ENCODE data around the gene ATP6V1G2. TPM values are rescaled to one million over a fixed set of nuclear protein-coding genes. Genes with fewer than 3 reads are reported as not detected.

ATP6V1G2 gene
- total and polyA plus RNA-seq, 2 of the 4 experiments (the other 2 are of a cell fraction) = 1.4 to 6.5 TPM

GRCh38 chr6:31577579-31577966 lies 31.2 kb upstream of the ATP6V1G2 start:
- Histone ChIP-seq H3K4me2 (ENCODE audit: low read depth, low read length) (no peak overlapping the region), H4K91ac (ENCODE audit: insufficient read depth, low read depth, low read length) (no peak overlapping the region), H3K27ac (ENCODE audit: insufficient read depth, low read length) (no peak overlapping the region), H3K9me3 (ENCODE audit: control insufficient read depth, insufficient read depth, low read length) (no peaks in the 10 kb centered on the region), H3K4ac (ENCODE audit: low read depth, low read length) (no peak overlapping the region), H2AK5ac (ENCODE audit: low read depth, low read length) (no peak overlapping the region), H2AFZ (replicated peaks; ENCODE audit: low read length, poor library complexity) (no peak overlapping the region), H3K36me3 (ENCODE audit: control insufficient read depth, insufficient read depth, low read length) (no peaks in the 10 kb centered on the region), H3K9me1 (ENCODE audit: insufficient read depth, low read length) (no peaks in the 10 kb centered on the region; the same call in 1 of the 2 replicates), H2BK5ac (ENCODE audit: low read depth, low read length, poor library complexity, severe bottlenecking) (no peak overlapping the region), H3K79me1 (ENCODE audit: low read depth in 1 of 2, low read length in 2 of 2) (no peaks in the 10 kb centered on the region), H4K20me1 (ENCODE audit: insufficient read depth, low read length) (no peaks in the 10 kb centered on the region), H3K4me1 (ENCODE audit: control insufficient read depth, insufficient read depth, low read length) (peaks cover 4% of the 10 kb centered on the region; the same call in 1 of the 2 replicates), H4K8ac (ENCODE audit: low read depth in 2 of 2, low read length in 2 of 2) (no peak overlapping the region), H3K4me3 (ENCODE audit: insufficient read depth, low read depth, low read length) (no peak overlapping the region), H4K5ac (ENCODE audit: low read depth, low read length) (no peak overlapping the region), H3K23ac (ENCODE audit: low read depth, low read length) (no peak overlapping the region), H3K14ac (replicated peaks; ENCODE audit: low read depth, low read length) (no peak overlapping the region), H3K27me3 (ENCODE audit: control insufficient read depth, insufficient read depth, low read length) (peaks cover 25% of the 10 kb centered on the region), H3K9ac (ENCODE audit: low read depth, low read length) (no peak overlapping the region), H3K56ac (ENCODE audit: extremely low read depth, insufficient read depth, low read length) (no peak overlapping the region), H2AK9ac (replicated peaks; ENCODE audit: low read depth, low read length, poor library complexity) (no peak overlapping the region), H2BK15ac (ENCODE audit: low read depth, low read length) (no peak overlapping the region), H3K18ac (ENCODE audit: low read depth, low read length) (no peak overlapping the region), H2BK20ac (ENCODE audit: low read depth, low read length) (no peak overlapping the region), H2BK120ac (ENCODE audit: low read depth, low read length) (no peak overlapping the region)
- no peak for TF ChIP-seq POLR2A (IDR thresholded peaks at IDR 0.05; ENCODE audit: low read depth, low read length)
- in situ Hi-C loops (cut with MboI; ENCODE audit: low sequenced_read_pairs) (no loop called here), intact Hi-C loops (cut with micrococcal nuclease) (no loop called here), dilution Hi-C loops (cut with HindIII; ENCODE audit: low sequenced_read_pairs, unreplicated experiment) (no loop called here)
- ATAC-seq (ENCODE audit: low read depth) (no peak), DNase-seq (no peak)
- ChIA-PET CTCF (interaction anchor here (1.1 to 1.2 kb wide), 2 partner anchors 26 to 31 kb away, joined by 3 read pairs; partner anchors contain the start of gene ATP6V1G2), POLR2A (ENCODE audit: unreplicated experiment) (no interaction called here)
- no TSS peak for BruUV-seq (replicated peaks)
- no CpG with 5 or more reads among the region's 3 CpGs for WGBS, 2 experiments (ENCODE audit: extremely low coverage in 2 of 2, insufficient read length in 1 of 2)
